Fibroblast of skin of left quadriceps (primary cell): ENCODE data around the gene CASP10.
"Not testable (repeated sequence)": the region's sequence is repeated elsewhere in the genome, so short reads cannot be mapped to it uniquely, and the experiment has no call there.

Experiments used
- DNase-seq, 2 experiments: peaks; one replicate each; pipeline ENCODE4 v3.0.0-alpha.2; 2013; ENCODE audit warnings: low read depth in 2 of 2

Gene CASP10

DNA sequence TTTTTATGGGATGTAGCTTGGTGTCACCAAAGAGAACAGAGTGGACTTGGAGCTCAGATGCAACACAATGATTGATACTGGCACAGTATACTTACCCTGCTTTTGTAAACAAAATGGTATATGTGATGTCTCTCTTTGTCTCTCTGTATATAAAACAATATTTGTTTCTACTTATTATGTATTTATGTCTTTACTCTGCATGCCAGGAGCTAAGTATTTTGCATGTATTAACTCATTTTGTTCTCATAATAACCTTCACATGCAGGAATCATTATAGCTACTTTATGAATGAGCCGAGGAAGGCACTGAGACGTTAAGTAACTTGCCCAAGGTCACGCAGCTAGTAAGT is 49.5 kb downstream of the CASP10 start:
- DNase-seq = no peak

- DNase-seq = no peak
Measured at GRCh38 chr2:201233192-201233811, 50.4 kb downstream of the CASP10 start.

DNA sequence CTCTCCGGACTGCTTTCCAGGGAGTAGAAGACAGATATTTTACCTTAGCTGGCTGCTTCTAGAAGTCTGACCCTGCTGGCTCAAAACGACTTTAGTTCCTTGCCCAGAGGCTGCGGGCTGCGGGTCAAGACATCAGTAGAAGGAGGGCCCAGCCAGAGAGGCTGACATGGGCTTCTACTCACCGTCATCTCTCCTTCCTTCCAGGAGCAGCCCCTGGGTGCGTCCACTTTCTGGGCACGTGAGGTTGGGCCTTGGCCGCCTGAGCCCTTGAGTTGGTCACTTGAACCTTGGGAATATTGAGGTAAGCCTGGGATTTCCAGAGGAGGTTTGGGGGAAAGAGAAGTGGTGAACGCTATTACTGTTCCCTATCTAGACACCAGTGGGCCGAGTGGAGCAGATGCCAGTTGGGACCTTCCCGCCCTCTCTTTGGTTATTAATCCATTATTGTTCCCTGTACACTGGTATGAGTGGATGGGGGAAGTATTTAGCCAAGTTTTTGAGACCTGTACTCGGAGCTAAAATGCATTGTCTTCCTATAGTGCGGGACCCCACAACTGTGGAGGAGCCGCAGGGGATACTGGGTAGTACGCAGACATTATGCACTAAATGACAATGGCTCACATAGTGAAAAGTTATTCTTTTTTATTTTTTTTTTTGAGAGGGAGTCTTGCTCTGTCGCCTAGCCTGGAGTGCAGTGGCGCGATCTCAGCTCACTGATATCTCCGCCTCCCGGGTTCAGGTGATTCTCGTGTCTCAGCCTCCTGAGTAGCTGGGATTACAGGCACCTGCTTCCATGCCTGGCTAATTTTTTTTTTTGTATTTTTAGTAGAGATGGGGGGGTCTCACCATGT is 51.1 kb downstream of the CASP10 start:
- DNase-seq = no peak

DNA sequence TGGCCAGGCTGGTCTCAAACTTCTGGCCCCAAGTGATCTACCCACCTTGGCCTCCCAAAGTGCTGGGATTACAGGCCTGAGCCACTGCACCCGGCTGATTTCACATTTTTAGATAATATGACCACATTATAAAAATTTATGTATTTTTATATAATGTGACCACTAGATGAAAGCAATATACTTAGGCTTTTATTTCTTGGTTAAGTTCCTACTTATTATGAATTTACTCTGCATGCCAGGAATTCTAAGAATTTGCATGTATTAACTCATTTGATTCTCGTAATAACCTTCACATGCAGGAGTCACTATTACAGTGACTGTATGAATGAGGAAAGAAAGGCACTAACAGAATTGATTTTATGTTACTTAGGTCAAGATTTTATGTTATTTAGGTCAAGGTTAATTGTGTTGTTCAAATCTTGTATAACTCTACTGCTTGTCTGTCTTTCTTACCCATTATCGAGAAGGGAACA is 51.8 kb downstream of the CASP10 start:
- DNase-seq = no peak

DNA sequence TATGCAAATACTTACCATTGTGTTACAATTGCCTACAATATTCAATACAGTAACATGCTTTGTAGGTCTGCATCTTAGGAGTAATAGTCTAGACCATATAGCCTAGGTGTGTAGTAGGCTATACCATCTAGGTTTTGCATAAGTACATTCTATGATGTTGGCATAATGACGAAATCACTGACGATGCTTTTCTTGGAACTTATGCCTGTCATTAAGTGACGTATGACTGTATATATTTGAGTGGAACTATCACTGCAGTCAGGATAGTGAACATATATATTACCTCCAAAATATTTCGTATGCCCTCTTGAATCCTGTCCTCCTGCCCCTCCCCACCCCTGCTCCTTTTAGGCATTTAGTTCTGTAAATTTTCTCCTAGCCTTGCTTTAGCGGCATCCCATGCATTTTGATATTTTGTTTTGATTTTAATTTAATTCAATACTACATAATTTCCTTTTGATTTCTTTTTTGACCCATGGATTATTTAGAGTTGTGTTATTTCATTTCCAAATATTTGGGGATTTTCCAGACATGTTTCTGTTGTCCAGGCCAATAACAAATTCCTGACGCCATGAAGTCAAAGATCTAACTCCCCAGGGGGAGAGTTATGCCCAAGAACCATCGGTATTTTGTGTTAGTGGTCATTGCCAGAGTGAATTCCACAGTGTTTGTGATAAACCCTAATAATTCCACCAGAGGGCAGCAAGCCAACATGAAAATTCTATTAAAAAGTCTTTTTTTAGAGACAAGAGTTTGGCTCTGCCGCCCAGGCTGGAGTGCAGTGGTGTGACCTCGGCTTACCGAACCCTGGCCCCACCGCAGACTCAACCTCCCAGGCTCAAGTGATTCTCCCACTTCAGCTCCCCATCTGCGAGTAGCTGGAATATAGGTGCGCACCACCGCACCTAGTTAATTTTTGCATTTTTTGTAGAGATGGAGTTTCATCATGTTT is 53.2 kb downstream of the CASP10 start:
- DNase-seq = peak; percentile 56 to 61

DNA sequence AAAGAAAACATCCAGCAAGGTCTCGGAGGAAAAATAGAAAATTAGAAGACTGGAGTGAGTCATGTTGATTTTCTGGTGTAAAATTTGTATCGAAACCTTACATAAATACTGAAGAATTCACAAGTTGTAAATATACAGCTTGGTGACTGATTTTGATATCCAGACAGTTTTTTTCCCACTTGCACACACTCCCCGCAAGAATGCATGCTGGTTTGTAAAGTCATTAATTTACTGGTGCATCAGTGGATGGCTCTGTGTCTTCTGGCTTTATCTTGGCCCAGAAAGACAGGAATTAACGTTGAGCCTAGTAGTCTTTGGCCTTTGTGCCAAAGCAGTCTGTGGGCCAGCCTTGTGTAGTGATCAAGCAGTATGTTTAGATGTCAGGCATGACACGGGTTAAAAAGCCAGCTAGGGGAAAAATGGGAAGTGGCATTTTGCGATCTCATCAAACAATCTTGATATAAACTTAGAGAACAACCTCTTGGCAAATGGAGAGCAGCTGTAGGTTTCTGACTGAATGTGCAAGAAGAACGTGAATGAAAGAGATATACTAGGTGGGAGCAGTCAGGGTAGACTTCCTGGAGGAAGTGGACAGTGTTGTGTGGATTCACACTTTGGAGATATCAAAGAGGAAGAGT is 54.7 kb downstream of the CASP10 start:
- DNase-seq = no peak

GRCh38 chr2:201239167-201239935 is 56.4 kb downstream of the CASP10 start:
- not testable (repeated sequence) for DNase-seq

DNA sequence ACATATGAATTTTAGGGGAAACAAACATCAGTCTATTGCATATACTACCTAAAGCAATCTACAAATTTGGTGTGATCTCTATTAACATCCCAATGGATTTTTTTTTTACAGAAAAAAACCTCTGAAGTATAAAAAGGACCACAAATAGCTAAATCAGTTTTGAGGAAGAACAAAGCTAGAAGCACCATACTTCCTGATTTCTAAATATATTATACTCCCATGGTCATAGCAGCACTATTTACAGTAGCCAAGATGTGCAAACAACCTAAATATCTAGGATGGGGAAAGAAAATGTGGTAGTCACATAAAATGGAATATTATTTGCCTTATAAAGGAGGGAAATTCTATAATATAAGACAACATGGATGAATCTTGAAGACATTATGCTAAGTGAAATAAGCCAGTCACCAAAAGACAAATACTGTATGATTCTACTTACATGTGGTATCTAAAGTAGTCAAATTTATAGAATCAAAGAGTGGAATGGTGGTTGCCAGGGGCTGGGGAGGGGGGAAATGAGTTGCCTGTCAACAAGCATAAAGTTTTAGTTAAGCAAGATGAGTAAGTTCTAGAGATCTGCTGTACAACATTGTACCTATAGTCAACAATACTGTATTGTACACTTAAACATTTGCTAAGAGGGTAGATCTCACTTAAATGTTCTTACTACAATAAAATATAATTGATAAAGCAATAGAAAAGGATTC is 59.8 kb downstream of the CASP10 start:
- no peak for DNase-seq

DNA sequence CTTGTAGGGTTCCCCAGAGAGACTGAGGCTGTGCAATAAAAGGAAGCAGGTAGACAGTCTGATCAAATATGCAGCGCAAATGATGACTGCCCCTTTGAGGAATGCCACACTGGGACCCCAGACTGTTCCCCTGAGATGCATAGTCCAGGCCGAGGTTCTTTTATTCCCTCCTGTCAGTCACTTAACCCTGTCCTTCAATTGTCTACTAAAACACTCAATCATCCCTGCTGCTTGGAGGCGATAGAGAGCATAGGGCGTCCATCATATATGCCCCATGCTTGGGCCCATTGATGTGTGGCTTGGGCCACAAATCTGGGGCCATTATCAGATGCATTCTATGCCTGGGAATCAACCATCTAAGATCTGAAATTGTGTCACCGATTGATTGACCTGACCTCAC is 61.9 kb downstream of the CASP10 start:
- DNase-seq = no peak

- DNase-seq = no peak
Measured at GRCh38 chr2:201246280-201246679, 63.3 kb downstream of the CASP10 start.

- no peak for DNase-seq
Measured at GRCh38 chr2:201248288-201248844, 65.4 kb downstream of the CASP10 start.

- no peak for DNase-seq
Measured at GRCh38 chr2:201249889-201250288, 66.9 kb downstream of the CASP10 start.

DNA sequence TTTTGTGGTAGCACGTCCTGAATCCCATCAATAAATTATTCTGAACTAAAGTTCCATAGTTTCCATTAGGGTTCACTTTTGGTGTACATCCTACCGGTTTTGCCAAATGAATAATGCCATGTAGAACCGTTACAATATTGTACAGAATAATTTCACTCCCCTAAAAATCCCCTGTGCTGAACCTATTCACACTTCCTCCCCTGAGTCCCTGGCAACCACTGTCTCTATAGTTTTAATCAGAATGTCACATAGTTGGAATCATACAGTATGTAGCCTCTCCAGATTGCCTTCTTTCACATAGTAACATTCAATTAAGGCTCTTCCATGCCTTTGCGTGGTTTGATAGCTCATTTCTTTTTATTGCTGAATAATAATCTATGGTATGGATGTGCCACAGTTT is 67.8 kb downstream of the CASP10 start:
- no peak for DNase-seq

GRCh38 chr2:201254081-201254730 is 71.3 kb downstream of the CASP10 start:
- no peak for DNase-seq

- no peak for DNase-seq
Measured at GRCh38 chr2:201255408-201256033, 72.6 kb downstream of the CASP10 start.

GRCh38 chr2:201256082-201256481 is 73.1 kb downstream of the CASP10 start:
- DNase-seq = no peak

DNA sequence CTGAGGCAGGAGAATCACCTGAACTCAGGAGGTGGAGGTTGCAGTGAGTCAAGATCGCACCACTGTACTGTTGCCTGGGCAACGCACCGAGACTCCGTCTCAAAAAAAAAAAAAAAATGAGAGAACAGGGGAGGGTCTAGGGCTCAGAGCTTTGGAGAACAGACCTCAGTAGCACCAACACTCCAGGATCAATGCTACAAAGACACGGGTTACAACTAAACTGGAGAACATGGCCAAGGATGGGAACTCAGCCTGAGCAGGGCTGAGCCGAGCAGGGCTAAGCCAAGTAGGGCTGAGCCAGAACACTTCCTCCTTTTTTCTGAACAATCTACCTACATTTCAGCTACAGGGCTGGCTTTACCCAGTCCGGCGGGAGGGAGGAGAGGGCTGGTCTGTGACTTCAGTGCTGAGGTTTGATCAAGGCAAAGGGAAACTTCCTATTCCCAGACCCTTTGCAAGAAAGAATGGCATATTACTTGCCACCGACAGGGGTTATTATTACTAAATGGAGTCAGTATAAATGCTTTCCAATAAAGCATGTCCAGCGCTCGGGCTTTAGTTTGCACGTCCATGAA is 74.5 kb downstream of the CASP10 start:
- no peak for DNase-seq

DNA sequence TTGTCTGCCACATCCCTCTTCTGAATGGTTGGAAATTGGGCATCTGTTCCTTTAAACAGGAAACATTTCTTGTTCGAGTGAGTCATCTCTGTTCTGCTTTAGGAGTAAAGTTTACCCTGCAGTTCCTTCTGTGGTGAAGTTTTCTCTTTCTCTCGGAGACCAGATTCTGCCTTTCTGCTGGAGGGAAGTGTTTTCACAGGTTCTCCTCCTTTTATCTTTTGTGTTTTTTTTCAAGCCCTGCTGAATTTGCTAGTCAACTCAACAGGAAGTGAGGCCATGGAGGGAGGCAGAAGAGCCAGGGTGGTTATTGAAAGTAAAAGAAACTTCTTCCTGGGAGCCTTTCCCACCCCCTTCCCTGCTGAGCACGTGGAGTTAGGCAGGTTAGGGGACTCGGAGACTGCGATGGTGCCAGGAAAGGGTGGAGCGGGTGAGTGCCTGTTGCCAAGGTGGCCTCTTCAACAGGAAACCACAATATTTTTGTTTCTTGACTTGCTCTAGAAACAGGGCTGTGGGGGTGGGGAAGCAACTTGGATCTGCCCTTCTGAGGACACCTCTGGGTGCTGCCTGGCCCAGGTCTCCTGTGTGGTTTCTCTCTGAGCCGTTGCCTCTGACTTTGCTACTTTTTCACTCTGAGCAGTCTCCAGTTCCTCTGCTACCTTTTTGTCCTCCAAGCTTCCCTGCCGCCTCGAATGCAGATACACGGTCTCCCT is 75.2 kb downstream of the CASP10 start:
- peak; percentile 51 to 59 for DNase-seq
